Mesendoderm (in vitro differentiated cells): ENCODE data around the gene NPFFR2.
A peak's percentile ranks its signal among the peaks of the same experiment; 100 is the strongest.

Experiments used
- DNase-seq: peaks from one replicate; pipeline ENCODE4 v3.0.0; 2013
- H2AK5ac ChIP-seq: 2 replicates; pipeline ENCODE4 v1.6.1; 2013; ENCODE audit warnings: low read length, inconsistent platforms
- H2BK120ac ChIP-seq: 2 replicates; pipeline ENCODE4 v1.6.1; 2013; ENCODE audit warnings: low read depth, mild to moderate bottlenecking, low read length, moderate library complexity, mixed read lengths
- H2BK15ac ChIP-seq: replicated peaks from 2 replicates; pipeline ENCODE4 v1.6.1; 2013; ENCODE audit warnings: low read depth, mild to moderate bottlenecking, moderate library complexity
- H2BK5ac ChIP-seq: 2 replicates; pipeline ENCODE4 v1.6.1; 2013; ENCODE audit warnings: low read length, inconsistent platforms
- H3K18ac ChIP-seq: 2 replicates; pipeline ENCODE4 v1.6.1; 2013; ENCODE audit warnings: mild to moderate bottlenecking, low read length, mixed read lengths
- H3K23ac ChIP-seq: one replicate; pipeline ENCODE4 v1.6.1; 2013; ENCODE audit warnings: low read length
- H3K27ac ChIP-seq: 2 replicates; pipeline ENCODE4 v1.5.1; 2013; ENCODE audit warnings: low read depth, mild to moderate bottlenecking, inconsistent platforms, low read length, moderate library complexity
- H3K27me3 ChIP-seq: 2 replicates; pipeline ENCODE4 v1.6.1; 2013; ENCODE audit warnings: low read length, control low read depth, mild to moderate bottlenecking, inconsistent platforms; ENCODE audit not compliant: insufficient read depth, poor library complexity
- H3K36me3 ChIP-seq: 2 replicates; pipeline ENCODE4 v1.6.1; 2013; ENCODE audit warnings: low read length, inconsistent platforms; ENCODE audit not compliant: control insufficient read depth, insufficient read depth
- H3K4ac ChIP-seq: one replicate; pipeline ENCODE4 v1.6.1; 2013; ENCODE audit warnings: low read depth, mild to moderate bottlenecking, low read length, moderate library complexity
- H3K4me1 ChIP-seq: 2 replicates; pipeline ENCODE4 v1.6.1; 2013; ENCODE audit warnings: low read depth, low read length, inconsistent platforms; ENCODE audit not compliant: control insufficient read depth
- H3K4me2 ChIP-seq: 2 replicates; pipeline ENCODE4 v1.6.1; 2013; ENCODE audit warnings: low read length
- H3K4me3 ChIP-seq: 2 replicates; pipeline ENCODE4 v1.5.1; 2013; ENCODE audit warnings: mild to moderate bottlenecking, low read length
- H3K56ac ChIP-seq: one replicate; pipeline ENCODE4 v1.6.1; 2013; ENCODE audit warnings: low read length
- H3K79me1 ChIP-seq: 2 replicates; pipeline ENCODE4 v1.6.1; 2013; ENCODE audit warnings: low read length, inconsistent platforms
- H3K79me2 ChIP-seq: 2 replicates; pipeline ENCODE4 v1.6.1; 2013; ENCODE audit warnings: mild to moderate bottlenecking, low read length; ENCODE audit not compliant: control insufficient read depth, insufficient read depth
- H3K9ac ChIP-seq: 2 replicates; pipeline ENCODE4 v1.6.1; 2013; ENCODE audit warnings: low read length, inconsistent platforms
- H4K5ac ChIP-seq: one replicate; pipeline ENCODE4 v1.6.1; 2013; ENCODE audit warnings: low read length
- H4K8ac ChIP-seq: one replicate; pipeline ENCODE4 v1.6.1; 2013; ENCODE audit warnings: low read depth, mild to moderate bottlenecking, control low read depth, low read length, moderate library complexity
- WGBS: extraction: QIAGEN DNeasy Blood & Tissue Kit; methylation state at CpG from one replicate; pipeline ENCODE4 v1.1.7; 2013; ENCODE audit warnings: low lambda C conversion rate, missing lambda C conversion rate; ENCODE audit not compliant: insufficient coverage; ENCODE audit errors: extremely low coverage; 5-methylcytosine and 5-hydroxymethylcytosine counted together

NPFFR2 gene

DNA sequence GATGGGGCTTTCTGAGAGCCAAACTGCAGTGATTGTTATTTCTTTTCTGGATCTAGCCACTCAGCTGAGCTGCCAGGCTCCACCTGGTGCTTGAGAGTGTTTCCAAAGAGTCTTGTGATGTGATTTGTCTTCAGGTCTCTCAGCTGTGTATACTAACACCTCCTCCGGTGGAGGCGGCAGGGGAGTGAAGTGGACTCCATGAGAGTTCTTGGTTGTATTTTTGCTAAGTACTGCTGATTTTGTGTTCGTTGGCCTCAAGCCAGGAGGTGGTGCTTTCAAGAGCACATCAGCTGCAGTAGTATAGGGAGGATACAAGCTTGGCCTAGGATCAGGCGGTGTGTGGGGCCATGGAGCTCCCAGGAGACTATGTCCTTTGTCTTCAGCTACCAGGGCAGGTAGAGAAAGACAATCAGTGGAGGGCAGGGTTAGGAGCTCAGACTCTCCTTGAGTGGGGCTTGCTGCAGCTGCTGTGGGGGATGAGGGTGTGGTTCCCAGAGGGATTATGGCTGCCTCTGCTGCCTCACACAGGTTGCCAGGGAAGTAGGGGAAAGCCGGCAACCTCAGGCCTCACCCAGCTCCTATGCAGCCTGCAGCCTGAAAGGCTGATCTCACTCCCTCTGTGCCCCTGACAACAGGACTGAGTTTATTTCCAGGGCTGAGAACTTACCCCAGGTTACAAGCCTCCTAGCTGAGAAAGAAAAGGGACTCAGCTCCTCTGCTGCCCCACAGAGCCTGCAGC lies 62.4 kb downstream of the NPFFR2 start:
- WGBS: no CpG with 5 or more reads among the region's 5 CpGs

GRCh38 chr4:72107456-72107855 lies 75.7 kb downstream of the NPFFR2 start:
- Histone ChIP-seq H3K23ac (no peak overlapping the region), H3K27ac (no peak overlapping the region), H2BK5ac (no peak overlapping the region), H2BK120ac (no peak overlapping the region), H3K56ac (no peak overlapping the region), H4K5ac (no peak overlapping the region), H4K8ac (no peak overlapping the region), H3K79me2 (no peaks in the 10 kb centered on the region), H3K4me1 (no peaks in the 10 kb centered on the region), H2AK5ac (no peak overlapping the region), H3K18ac (no peak overlapping the region), H3K4me3 (no peak overlapping the region), H3K36me3 (no peaks in the 10 kb centered on the region), H3K4me2 (no peak overlapping the region), H3K4ac (no peak overlapping the region), H3K27me3 (no peaks in the 10 kb centered on the region), H2BK15ac (no peak overlapping the region), H3K9ac (no peak overlapping the region), H3K79me1 (no peaks in the 10 kb centered on the region)
- DNase-seq: no peak

More for the DNA sequence above, 62.4 kb downstream of the NPFFR2 start:
- no peak overlapping the region for H3K27ac ChIP-seq
- DNase-seq: peak; percentile 18
- H3K9ac ChIP-seq: no peak overlapping the region
- H3K79me1 ChIP-seq: peaks cover 2% of the 10 kb centered on the region
- H2AK5ac ChIP-seq: no peak overlapping the region
- no peaks in the 10 kb centered on the region for H3K36me3 ChIP-seq
- H4K5ac ChIP-seq: no peak overlapping the region
- no peak overlapping the region for H3K4me2 ChIP-seq
- no peak overlapping the region for H3K23ac ChIP-seq
- H2BK15ac ChIP-seq: no peak overlapping the region
- H3K56ac ChIP-seq: no peak overlapping the region
- H3K4ac ChIP-seq: peak overlapping the region; percentile 24
- no peak overlapping the region for H3K18ac ChIP-seq
- H3K4me1 ChIP-seq: peaks cover 2% of the 10 kb centered on the region
- H3K27me3 ChIP-seq: no peaks in the 10 kb centered on the region
- H2BK5ac ChIP-seq: no peak overlapping the region
- no peak overlapping the region for H4K8ac ChIP-seq
- no peaks in the 10 kb centered on the region for H3K79me2 ChIP-seq
- H3K4me3 ChIP-seq: no peak overlapping the region
- no peak overlapping the region for H2BK120ac ChIP-seq

DNA sequence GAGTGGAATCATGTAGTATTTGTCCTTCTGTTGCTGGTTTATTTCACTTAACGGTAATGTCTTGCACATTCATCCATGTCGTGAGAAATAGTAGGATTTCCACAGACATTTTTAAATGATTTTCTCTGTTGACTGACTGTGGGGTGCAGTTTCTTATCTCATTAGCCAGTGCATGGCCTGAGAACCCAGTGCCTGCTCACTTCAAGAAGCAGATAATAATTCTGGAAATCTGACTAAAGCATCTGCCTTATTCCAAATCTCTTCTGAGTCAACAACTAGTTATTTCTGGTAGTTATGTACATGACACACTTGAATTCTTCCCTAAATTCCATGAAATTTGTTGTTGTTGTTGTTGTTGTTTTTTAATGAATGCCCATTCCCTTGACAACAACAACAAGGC lies 77.6 kb downstream of the NPFFR2 start:
- H3K27ac ChIP-seq: no peak overlapping the region

DNA sequence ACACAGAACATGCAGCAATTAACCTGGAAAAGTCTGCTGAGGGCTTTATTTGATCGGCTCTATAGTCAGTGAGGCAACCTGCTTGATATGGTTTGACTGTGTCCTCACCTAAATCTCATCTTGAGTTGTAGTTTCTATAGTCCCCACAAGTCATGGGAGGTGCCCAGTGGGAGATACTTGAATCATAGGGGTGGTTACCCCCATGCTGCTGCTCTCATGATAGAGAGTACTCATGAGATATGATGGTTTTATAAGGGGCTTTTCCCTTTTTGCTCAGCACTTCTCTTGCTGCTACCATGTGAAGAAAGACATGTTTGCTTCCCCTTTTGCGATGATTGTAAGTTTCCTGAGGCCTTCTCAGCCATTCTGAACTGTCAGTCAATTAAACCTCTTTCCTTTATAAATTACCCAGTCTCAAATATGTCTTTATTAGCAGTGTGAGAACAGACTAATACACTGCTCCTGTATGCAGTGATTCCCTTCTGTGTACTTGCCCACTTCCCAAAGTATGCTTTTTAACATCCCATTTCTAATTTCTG lies 78.2 kb downstream of the NPFFR2 start:
- Histone ChIP-seq H3K36me3 (no peaks in the 10 kb centered on the region), H3K18ac (no peak overlapping the region), H3K4me3 (no peak overlapping the region), H3K27me3 (no peaks in the 10 kb centered on the region), H2BK15ac (no peak overlapping the region), H3K56ac (no peak overlapping the region), H4K5ac (no peak overlapping the region), H3K79me2 (no peaks in the 10 kb centered on the region), H3K4me2 (no peak overlapping the region), H2AK5ac (no peak overlapping the region), H3K27ac (no peak overlapping the region), H3K4me1 (no peaks in the 10 kb centered on the region), H3K79me1 (no peaks in the 10 kb centered on the region), H4K8ac (no peak overlapping the region), H2BK120ac (no peak overlapping the region), H2BK5ac (no peak overlapping the region), H3K23ac (no peak overlapping the region), H3K9ac (no peak overlapping the region), H3K4ac (no peak overlapping the region)
- DNase-seq: no peak
- no CpG with 5 or more reads among the region's 2 CpGs for WGBS

More for the DNA sequence above, 77.6 kb downstream of the NPFFR2 start:
- WGBS: no CpG with 5 or more reads among the region's 2 CpGs
- Histone ChIP-seq H2BK15ac (no peak overlapping the region), H3K4ac (no peak overlapping the region), H2BK120ac (no peak overlapping the region), H3K9ac (no peak overlapping the region), H2BK5ac (no peak overlapping the region), H2AK5ac (no peak overlapping the region), H3K56ac (no peak overlapping the region), H3K36me3 (no peaks in the 10 kb centered on the region), H3K23ac (no peak overlapping the region), H3K79me1 (no peaks in the 10 kb centered on the region), H3K18ac (no peak overlapping the region), H3K4me2 (no peak overlapping the region), H3K27me3 (no peaks in the 10 kb centered on the region), H3K4me3 (no peak overlapping the region), H3K4me1 (no peaks in the 10 kb centered on the region), H4K5ac (no peak overlapping the region), H4K8ac (no peak overlapping the region), H3K79me2 (no peaks in the 10 kb centered on the region)
- DNase-seq: no peak

DNA sequence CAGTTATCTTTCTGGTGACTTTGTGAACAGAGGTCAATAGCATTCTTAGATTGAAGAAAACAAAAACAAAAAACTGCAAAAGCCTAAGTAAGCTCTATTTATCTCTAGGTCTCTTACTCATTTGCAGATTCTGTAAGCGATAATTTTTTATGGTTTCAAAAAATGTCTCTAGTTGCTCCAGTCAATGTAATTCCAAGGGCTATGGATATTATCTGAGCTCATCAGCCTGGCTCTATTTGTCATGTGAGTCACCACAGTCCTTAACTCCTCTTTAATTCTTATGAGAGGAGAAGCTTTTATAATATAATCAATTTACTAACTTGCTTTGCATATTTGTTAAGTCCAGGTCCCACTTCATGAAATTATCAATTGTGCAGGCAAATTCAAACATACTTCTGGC lies 79.1 kb downstream of the NPFFR2 start:
- Histone ChIP-seq H4K8ac (no peak overlapping the region), H3K27ac (no peak overlapping the region), H3K36me3 (no peaks in the 10 kb centered on the region), H3K27me3 (no peaks in the 10 kb centered on the region), H3K79me2 (no peaks in the 10 kb centered on the region), H3K56ac (no peak overlapping the region), H2BK120ac (no peak overlapping the region), H3K4me2 (no peak overlapping the region), H2BK15ac (no peak overlapping the region), H2AK5ac (no peak overlapping the region), H3K9ac (no peak overlapping the region), H3K23ac (no peak overlapping the region), H3K4me1 (no peaks in the 10 kb centered on the region), H3K4ac (no peak overlapping the region), H3K79me1 (no peaks in the 10 kb centered on the region), H2BK5ac (no peak overlapping the region), H4K5ac (no peak overlapping the region), H3K4me3 (no peak overlapping the region), H3K18ac (no peak overlapping the region)
- WGBS: no CpG with 5 or more reads among the region's 1 CpG
- no peak for DNase-seq

GRCh38 chr4:72111863-72112262 lies 80.1 kb downstream of the NPFFR2 start:
- no peaks in the 10 kb centered on the region for H3K36me3 ChIP-seq
- no peak for DNase-seq
- H3K4me1 ChIP-seq: no peaks in the 10 kb centered on the region
- no peak overlapping the region for H4K8ac ChIP-seq
- H2AK5ac ChIP-seq: no peak overlapping the region
- no peak overlapping the region for H2BK15ac ChIP-seq
- no peak overlapping the region for H3K27ac ChIP-seq
- no peak overlapping the region for H2BK5ac ChIP-seq
- no peak overlapping the region for H3K9ac ChIP-seq
- H3K27me3 ChIP-seq: no peaks in the 10 kb centered on the region
- H3K79me1 ChIP-seq: no peaks in the 10 kb centered on the region
- no peak overlapping the region for H3K4me2 ChIP-seq
- H4K5ac ChIP-seq: no peak overlapping the region
- no peak overlapping the region for H3K56ac ChIP-seq
- H3K4me3 ChIP-seq: no peak overlapping the region
- no peak overlapping the region for H3K4ac ChIP-seq
- H2BK120ac ChIP-seq: no peak overlapping the region
- H3K79me2 ChIP-seq: no peaks in the 10 kb centered on the region
- no peak overlapping the region for H3K18ac ChIP-seq
- no peak overlapping the region for H3K23ac ChIP-seq
